ENCODE data around the gene NCKAP5L. TPM values are rescaled to one million over a fixed set of nuclear protein-coding genes. Genes with fewer than 3 reads are reported as not detected.

The NCKAP5L gene
- polyA plus RNA-seq, 3 donors: 3.7 to 14.9 (median 6.8) TPM

- H3K4me3 ChIP-seq (replicated peaks in 1 of 3; ENCODE audit: low read depth in 2 of 3, low read length in 3 of 3): no peak overlapping the region
- no peak for TF ChIP-seq CTCF (IDR thresholded peaks at IDR 0.05)
- H3K36me3 ChIP-seq (replicated peaks in 1 of 2; ENCODE audit: control insufficient read depth in 1 of 2, insufficient read depth in 2 of 2, low read length in 2 of 2): peaks cover 73 to 99% of the 10 kb centered on the region in 2 donors
- H3K27me3 Mint-ChIP-seq (ENCODE audit: low read depth in 3 of 3): no peaks in the 10 kb centered on the region
- H3K4me1 ChIP-seq (ENCODE audit: control insufficient read depth in 1 of 2, insufficient read depth in 2 of 2, low read length in 2 of 2): no peaks in the 10 kb centered on the region
- peaks cover 13% of the 10 kb centered on the region for H3K79me2 ChIP-seq (ENCODE audit: insufficient read depth, low read length)
- H3K4me2 ChIP-seq (replicated peaks; ENCODE audit: extremely low read depth, low read length, poor library complexity, severe bottlenecking): no peak overlapping the region
- no peaks in the 10 kb centered on the region for H3K9me3 ChIP-seq (replicated peaks in 1 of 2; ENCODE audit: control insufficient read depth in 1 of 2, insufficient read depth in 1 of 2, low read length in 2 of 2)
- DNase-seq: no peak
- H3K9me3 Mint-ChIP-seq: no peaks in the 10 kb centered on the region
- H3K27me3 ChIP-seq (ENCODE audit: control insufficient read depth in 2 of 2, insufficient read depth in 2 of 2, low read length in 2 of 2): no peaks in the 10 kb centered on the region
- no peak overlapping the region for H2AFZ ChIP-seq (ENCODE audit: insufficient read depth, low read depth, low read length, poor library complexity, severe bottlenecking)
- no peak overlapping the region for H3K4me3 Mint-ChIP-seq
- no peak overlapping the region for H3K27ac ChIP-seq (ENCODE audit: low read depth in 1 of 2, low read length in 2 of 2)
- peaks cover 1% of the 10 kb centered on the region for H3K4me1 Mint-ChIP-seq
- peaks cover 81 to 91% of the 10 kb centered on the region in 2 donors for H3K36me3 Mint-ChIP-seq
- H3K27ac Mint-ChIP-seq: no peak overlapping the region
- WGBS (ENCODE audit: insufficient coverage): 98% methylated on average over 10 of the region's 12 CpGs
- H4K20me1 ChIP-seq (ENCODE audit: insufficient read depth, low read length): peaks cover 65% of the 10 kb centered on the region
- intact Hi-C loops (cut with micrococcal nuclease): no loop called here
- no peak overlapping the region for H3K9ac ChIP-seq (ENCODE audit: insufficient read depth, low read length, poor library complexity, severe bottlenecking)
These were observed 24.3 kb downstream of the NCKAP5L start for GRCh38 chr12:49803693-49804450.

GRCh38 chr12:49801141-49802063 is 26.8 kb downstream of the NCKAP5L start:
- Histone ChIP-seq H3K9me3 (replicated peaks in 1 of 2; ENCODE audit: control insufficient read depth in 1 of 2, insufficient read depth in 1 of 2, low read length in 2 of 2) (no peaks in the 10 kb centered on the region), H2AFZ (ENCODE audit: insufficient read depth, low read depth, low read length, poor library complexity, severe bottlenecking) (no peak overlapping the region), H3K4me2 (replicated peaks; ENCODE audit: extremely low read depth, low read length, poor library complexity, severe bottlenecking) (no peak overlapping the region), H3K27me3 (ENCODE audit: control insufficient read depth in 2 of 2, insufficient read depth in 2 of 2, low read length in 2 of 2) (no peaks in the 10 kb centered on the region), H4K20me1 (ENCODE audit: insufficient read depth, low read length) (peaks cover 40% of the 10 kb centered on the region), H3K27ac (ENCODE audit: low read depth in 1 of 2, low read length in 2 of 2) (no peak overlapping the region), H3K36me3 (replicated peaks in 1 of 2; ENCODE audit: control insufficient read depth in 1 of 2, insufficient read depth in 2 of 2, low read length in 2 of 2) (peaks cover 79 to 97% of the 10 kb centered on the region in 2 donors), H3K4me3 (replicated peaks in 1 of 3; ENCODE audit: low read depth in 2 of 3, low read length in 3 of 3) (no peak overlapping the region), H3K79me2 (ENCODE audit: insufficient read depth, low read length) (no peaks in the 10 kb centered on the region), H3K4me1 (ENCODE audit: control insufficient read depth in 1 of 2, insufficient read depth in 2 of 2, low read length in 2 of 2) (peaks cover 17 to 20% of the 10 kb centered on the region in 2 donors), H3K9ac (ENCODE audit: insufficient read depth, low read length, poor library complexity, severe bottlenecking) (no peak overlapping the region)
- DNase-seq: no peak
- peaks cover 76 to 90% of the 10 kb centered on the region in 2 donors for H3K36me3 Mint-ChIP-seq
- no peak overlapping the region for H3K27ac Mint-ChIP-seq
- no peaks in the 10 kb centered on the region for H3K9me3 Mint-ChIP-seq
- H3K4me1 Mint-ChIP-seq: peaks cover 17% of the 10 kb centered on the region
- no peaks in the 10 kb centered on the region for H3K27me3 Mint-ChIP-seq (ENCODE audit: low read depth in 3 of 3)
- intact Hi-C loops (cut with micrococcal nuclease): no loop called here
- WGBS (ENCODE audit: insufficient coverage): 97% methylated on average over 15 of the region's 17 CpGs
- H3K4me3 Mint-ChIP-seq: no peak overlapping the region
- no peak for TF ChIP-seq CTCF (IDR thresholded peaks at IDR 0.05)

All from CD14-positive monocyte (primary cell).